Neuronal stem cell (in vitro differentiated cells): ENCODE measurements around the gene SCUBE2.

Experiments used
- DNase-seq: peaks from one replicate; pipeline ENCODE4 v3.0.0-alpha.2; 2013; ENCODE audit warnings: low spot score
- H2AFZ ChIP-seq: one replicate; pipeline ENCODE4 v1.6.1; 2013; ENCODE audit warnings: mild to moderate bottlenecking, low read length, inconsistent platforms
- H2AK5ac ChIP-seq: 2 replicates; pipeline ENCODE4 v1.6.1; 2013; ENCODE audit warnings: low read depth, mild to moderate bottlenecking, inconsistent platforms, low read length, moderate library complexity, mixed read lengths
- H2BK120ac ChIP-seq: 2 replicates; pipeline ENCODE4 v1.6.1; 2013; ENCODE audit warnings: low read depth, mild to moderate bottlenecking, inconsistent platforms, low read length, moderate library complexity, mixed read lengths
- H2BK12ac ChIP-seq: one replicate; pipeline ENCODE4 v1.6.1; 2013; ENCODE audit warnings: low read length, inconsistent platforms
- H2BK15ac ChIP-seq: 2 replicates; pipeline ENCODE4 v1.6.1; 2013; ENCODE audit warnings: mild to moderate bottlenecking, low read length, inconsistent platforms, mixed read lengths
- H2BK5ac ChIP-seq: one replicate; pipeline ENCODE4 v1.6.1; 2013; ENCODE audit warnings: inconsistent platforms, mild to moderate bottlenecking, low read length, moderate library complexity
- H3K14ac ChIP-seq: one replicate; pipeline ENCODE4 v1.6.1; 2013; ENCODE audit warnings: low read length, inconsistent platforms
- H3K18ac ChIP-seq: 2 replicates; pipeline ENCODE4 v1.6.1; 2013; ENCODE audit warnings: low read length, inconsistent platforms
- H3K23ac ChIP-seq: 2 replicates; pipeline ENCODE4 v1.6.1; 2013; ENCODE audit warnings: low read depth, mild to moderate bottlenecking, mixed read lengths, low read length, inconsistent platforms; ENCODE audit not compliant: poor library complexity
- H3K27ac ChIP-seq: replicated peaks from 3 replicates; pipeline ENCODE4 v1.5.1; 2013; ENCODE audit warnings: low read length, inconsistent platforms
- H3K27me3 ChIP-seq, 3 experiments: 2 replicates each; pipeline ENCODE4 v1.6.1; 2013; ENCODE audit warnings: low read length in 3 of 3, mild to moderate bottlenecking in 2 of 3, inconsistent platforms in 1 of 3, low read depth in 1 of 3, mixed read lengths in 1 of 3, moderate library complexity in 1 of 3; ENCODE audit not compliant: control insufficient read depth in 3 of 3, insufficient read depth in 3 of 3
- H3K36me3 ChIP-seq, 2 donors: replicated peaks in 1 of 2; 2 replicates each; pipeline ENCODE4 v1.6.1; 2013; ENCODE audit warnings: low read length in 2 of 2; ENCODE audit not compliant: control insufficient read depth in 2 of 2, insufficient read depth in 2 of 2
- H3K4ac ChIP-seq: 2 replicates; pipeline ENCODE4 v1.6.1; 2013; ENCODE audit warnings: inconsistent platforms, mild to moderate bottlenecking, low read length, moderate library complexity
- H3K4me1 ChIP-seq, 2 donors: 1 replicate in 1 of 2; 2 replicates in 1 of 2; pipeline ENCODE4 v1.6.1; 2013; ENCODE audit warnings: low read length in 2 of 2, low read depth in 1 of 2; ENCODE audit not compliant: control insufficient read depth in 2 of 2, insufficient read depth in 1 of 2
- H3K4me2 ChIP-seq: one replicate; pipeline ENCODE4 v1.6.1; 2013; ENCODE audit warnings: mild to moderate bottlenecking, low read length, inconsistent platforms; ENCODE audit not compliant: insufficient read depth, poor library complexity, severe bottlenecking
- H3K4me3 ChIP-seq, 2 donors: 2 replicates each; pipeline ENCODE4 v1.5.1; 2013; ENCODE audit warnings: low read length in 2 of 2, mild to moderate bottlenecking in 2 of 2, inconsistent platforms in 1 of 2, moderate library complexity in 1 of 2
- H3K79me1 ChIP-seq: one replicate; pipeline ENCODE4 v1.6.1; 2013; ENCODE audit warnings: low read depth, mild to moderate bottlenecking, inconsistent platforms, low read length, moderate library complexity
- H3K9ac ChIP-seq: one replicate; pipeline ENCODE4 v1.6.1; 2013; ENCODE audit warnings: mild to moderate bottlenecking, low read depth, low read length, inconsistent platforms; ENCODE audit not compliant: poor library complexity
- H3K9me3 ChIP-seq, 2 donors: replicated peaks in 1 of 2; 2 replicates each; pipeline versions ENCODE3 to v1.6.1; 2013; ENCODE audit warnings: low read length in 2 of 2, mild to moderate bottlenecking in 2 of 2, inconsistent platforms in 1 of 2, low read depth in 1 of 2, mixed read lengths in 1 of 2, moderate library complexity in 1 of 2; ENCODE audit not compliant: control insufficient read depth in 2 of 2, insufficient read depth in 1 of 2
- H4K8ac ChIP-seq: one replicate; pipeline ENCODE4 v1.6.1; 2013; ENCODE audit warnings: low read depth, mild to moderate bottlenecking, inconsistent platforms, low read length, moderate library complexity
- H4K91ac ChIP-seq: one replicate; pipeline ENCODE4 v1.6.1; 2013; ENCODE audit warnings: low read length, low read depth, mild to moderate bottlenecking, inconsistent platforms; ENCODE audit not compliant: poor library complexity
- WGBS, 2 donors: extraction: QIAGEN DNeasy Blood & Tissue Kit; methylation state at CpG; one replicate each; pipeline ENCODE4 v1.1.7; 2013; ENCODE audit warnings: missing lambda C conversion rate in 2 of 2, mixed read lengths in 1 of 2; ENCODE audit not compliant: insufficient read length in 2 of 2, insufficient replicate concordance in 1 of 2; ENCODE audit errors: extremely low coverage in 2 of 2; 5-methylcytosine and 5-hydroxymethylcytosine counted together

SCUBE2 gene

DNA sequence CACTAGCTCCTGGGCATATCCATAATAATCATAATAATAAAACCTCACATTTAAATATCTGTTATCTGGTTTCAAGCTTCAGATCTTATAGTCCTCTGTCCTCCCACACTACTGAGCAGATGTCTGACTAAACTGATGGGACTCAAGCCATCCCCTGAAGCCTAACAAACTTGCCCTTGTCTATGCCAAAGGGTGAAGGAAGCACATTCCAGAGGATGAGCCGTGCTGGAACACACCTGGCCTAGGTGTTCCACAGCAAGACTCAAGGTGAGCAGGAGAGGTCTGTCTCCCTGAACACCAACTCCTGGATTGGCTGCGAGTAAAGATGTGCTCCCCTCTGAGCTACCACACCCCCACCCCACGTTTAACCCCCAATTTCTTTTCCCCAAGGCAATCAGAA, 14.7 kb downstream of the SCUBE2 start:
- Histone ChIP-seq H3K18ac (no peak overlapping the region), H3K4me3 (no peak overlapping the region), H3K36me3 (no peaks in the 10 kb centered on the region), H3K4me1 (peaks cover 2 to 3% of the 10 kb centered on the region in 2 donors), H3K9ac (no peak overlapping the region), H3K4ac (no peak overlapping the region), H3K9me3 (no peaks in the 10 kb centered on the region), H4K8ac (no peak overlapping the region), H2AK5ac (no peak overlapping the region), H3K27me3 (peaks cover 0 to 15% (median 0%) of the 10 kb centered on the region in 3 experiments), H4K91ac (no peak overlapping the region), H2BK5ac (no peak overlapping the region), H3K23ac (no peak overlapping the region), H3K4me2 (no peak overlapping the region), H2BK12ac (no peak overlapping the region), H3K14ac (no peak overlapping the region), H2AFZ (no peak overlapping the region), H3K79me1 (no peaks in the 10 kb centered on the region), H2BK15ac (no peak overlapping the region), H2BK120ac (no peak overlapping the region), H3K27ac (no peak overlapping the region)
- DNase-seq: no peak
- WGBS, 2 donors: no CpG with 5 or more reads among the region's 3 CpGs

DNA sequence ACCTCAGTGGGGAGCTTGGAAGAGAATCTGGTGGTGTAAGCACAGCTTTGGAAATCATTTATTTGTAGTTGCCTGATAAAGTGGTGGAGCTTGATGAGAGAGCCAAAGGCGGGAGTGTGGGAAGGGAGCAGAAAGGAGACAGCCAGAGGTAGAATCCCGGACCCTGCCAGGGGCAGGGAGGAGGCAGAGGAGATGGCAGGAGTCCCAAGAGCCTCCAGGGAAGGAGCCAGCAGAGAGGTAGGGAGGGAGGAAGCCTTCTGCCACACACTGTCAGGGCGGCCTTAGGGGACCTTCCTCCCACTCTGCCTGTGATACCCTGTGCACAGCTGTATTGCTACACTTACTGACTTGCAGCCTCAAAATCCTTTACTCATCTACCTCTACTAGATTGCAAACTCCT, 15.4 kb downstream of the SCUBE2 start:
- Histone ChIP-seq H4K91ac (no peak overlapping the region), H3K36me3 (no peaks in the 10 kb centered on the region), H3K27ac (no peak overlapping the region), H3K27me3 (peaks cover 0 to 15% (median 0%) of the 10 kb centered on the region in 3 experiments), H2BK120ac (no peak overlapping the region), H3K79me1 (no peaks in the 10 kb centered on the region), H3K4me2 (no peak overlapping the region), H3K4ac (no peak overlapping the region), H2BK5ac (peak overlapping the region; percentile 20), H2AK5ac (no peak overlapping the region), H3K4me3 (no peak overlapping the region), H4K8ac (no peak overlapping the region), H3K9ac (no peak overlapping the region), H2AFZ (no peak overlapping the region), H3K9me3 (no peaks in the 10 kb centered on the region), H2BK12ac (no peak overlapping the region), H3K18ac (no peak overlapping the region), H3K4me1 (peaks cover 7 to 8% of the 10 kb centered on the region in 2 donors), H3K23ac (peak overlapping the region; percentile 16), H3K14ac (no peak overlapping the region), H2BK15ac (no peak overlapping the region)
- no CpG with 5 or more reads among the region's 3 CpGs for WGBS, 2 donors
- no peak for DNase-seq

DNA sequence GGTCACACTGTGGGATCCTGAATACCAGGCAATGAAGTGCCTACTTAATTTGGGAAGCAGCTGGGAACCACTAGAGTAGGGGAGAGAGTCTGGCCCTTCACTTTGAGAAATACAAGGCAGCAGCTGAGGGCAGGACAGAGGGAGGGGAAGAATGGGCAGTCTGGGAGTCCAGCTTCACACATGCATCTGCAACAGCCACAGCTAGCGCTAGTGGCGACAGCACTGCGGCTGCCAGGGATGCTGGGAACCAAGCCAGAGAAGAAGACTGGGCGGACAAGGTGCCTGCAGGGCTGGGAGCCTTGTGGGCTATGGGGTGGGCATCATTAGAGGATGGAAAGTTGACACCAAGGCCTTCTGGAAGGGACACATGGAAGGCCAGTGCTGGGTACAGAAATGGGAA, 15.8 kb downstream of the SCUBE2 start:
- WGBS, 2 donors: no CpG with 5 or more reads among the region's 4 CpGs
- Histone ChIP-seq H3K79me1 (no peaks in the 10 kb centered on the region), H3K4me2 (no peak overlapping the region), H2BK12ac (no peak overlapping the region), H3K27ac (no peak overlapping the region), H3K9me3 (no peaks in the 10 kb centered on the region), H3K4me3 (no peak overlapping the region), H3K23ac (peak overlapping the region; percentile 16), H3K18ac (peak overlapping the region; percentile 21), H2BK5ac (peak overlapping the region; percentile 20), H2AK5ac (no peak overlapping the region), H3K4me1 (peaks cover 7 to 13% of the 10 kb centered on the region in 2 donors), H3K36me3 (no peaks in the 10 kb centered on the region), H2BK15ac (no peak overlapping the region), H3K27me3 (peaks cover 0 to 15% (median 0%) of the 10 kb centered on the region in 3 experiments), H4K91ac (no peak overlapping the region), H2AFZ (no peak overlapping the region), H3K9ac (no peak overlapping the region), H3K14ac (no peak overlapping the region), H4K8ac (no peak overlapping the region), H2BK120ac (no peak overlapping the region), H3K4ac (no peak overlapping the region)
- no peak for DNase-seq

DNA sequence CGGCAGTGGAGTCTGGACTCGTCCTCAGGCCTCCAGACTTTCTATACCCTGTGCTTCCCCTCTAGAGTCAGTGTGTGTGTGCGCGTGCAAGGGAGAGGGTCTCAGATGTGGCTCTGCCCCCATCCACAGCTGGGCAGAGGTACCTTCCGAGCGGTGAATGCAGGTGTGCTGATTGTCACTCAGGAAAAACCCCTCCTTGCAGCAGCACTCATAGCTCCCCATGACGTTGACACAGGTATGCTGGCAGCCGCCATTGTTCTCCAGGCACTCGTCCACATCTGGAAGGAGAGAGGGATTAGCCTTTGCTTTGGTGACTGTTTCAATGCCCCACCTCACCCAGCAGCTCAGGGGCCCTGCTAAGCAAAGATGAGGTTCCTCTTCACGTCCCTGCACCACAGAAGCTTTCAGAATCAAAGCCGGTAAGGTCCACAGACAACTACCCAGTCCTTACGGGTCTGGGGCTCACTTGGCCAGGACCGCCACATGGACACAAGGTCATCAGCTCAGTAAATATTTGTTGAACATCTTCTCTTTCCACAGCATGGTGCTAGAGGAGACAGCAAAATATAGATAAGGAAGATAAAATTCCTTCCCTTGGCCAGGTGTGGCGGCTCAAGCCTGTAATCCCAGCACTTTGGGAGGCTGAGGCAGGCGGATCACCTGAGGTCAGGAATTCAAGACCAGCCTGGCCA, 16.9 kb downstream of the SCUBE2 start:
- H2AK5ac ChIP-seq: peak overlapping the region; percentile 56
- peaks cover 0 to 15% (median 0%) of the 10 kb centered on the region in 3 experiments for H3K27me3 ChIP-seq
- peaks cover 7 to 16% of the 10 kb centered on the region in 2 donors for H3K4me1 ChIP-seq
- H3K4me2 ChIP-seq: no peak overlapping the region
- H3K9me3 ChIP-seq: no peaks in the 10 kb centered on the region
- H3K4me3 ChIP-seq: no peak overlapping the region
- no peaks in the 10 kb centered on the region for H3K36me3 ChIP-seq
- no CpG with 5 or more reads among the region's 15 CpGs for WGBS, 2 donors
- no peaks in the 10 kb centered on the region for H3K79me1 ChIP-seq
- no peak overlapping the region for H4K8ac ChIP-seq
- no peak overlapping the region for H2BK5ac ChIP-seq
- peak overlapping the region; percentile 59 for H2BK15ac ChIP-seq
- no peak overlapping the region for H3K27ac ChIP-seq
- H2BK120ac ChIP-seq: no peak overlapping the region
- no peak overlapping the region for H4K91ac ChIP-seq
- H3K18ac ChIP-seq: peak overlapping the region; percentile 55
- H2AFZ ChIP-seq: no peak overlapping the region
- no peak for DNase-seq
- H3K9ac ChIP-seq: no peak overlapping the region
- no peak overlapping the region for H3K14ac ChIP-seq
- H3K4ac ChIP-seq: no peak overlapping the region
- peak overlapping the region; percentile 12 for H3K23ac ChIP-seq
- peak overlapping the region; percentile 44 for H2BK12ac ChIP-seq
